ENCODE results near the gene U2AF2.
A peak's percentile ranks its signal among the peaks of the same experiment; 100 is the strongest.

The U2AF2 gene

GRCh38 chr19:55645512-55645881 lies 9.3 kb upstream of the U2AF2 start:
- 0 out of 2 replicates have a peak overlapping the region, but pooled peaks have one; percentile 98 for H3K27ac ChIP-seq
- TF ChIP-seq, protein P1, sequence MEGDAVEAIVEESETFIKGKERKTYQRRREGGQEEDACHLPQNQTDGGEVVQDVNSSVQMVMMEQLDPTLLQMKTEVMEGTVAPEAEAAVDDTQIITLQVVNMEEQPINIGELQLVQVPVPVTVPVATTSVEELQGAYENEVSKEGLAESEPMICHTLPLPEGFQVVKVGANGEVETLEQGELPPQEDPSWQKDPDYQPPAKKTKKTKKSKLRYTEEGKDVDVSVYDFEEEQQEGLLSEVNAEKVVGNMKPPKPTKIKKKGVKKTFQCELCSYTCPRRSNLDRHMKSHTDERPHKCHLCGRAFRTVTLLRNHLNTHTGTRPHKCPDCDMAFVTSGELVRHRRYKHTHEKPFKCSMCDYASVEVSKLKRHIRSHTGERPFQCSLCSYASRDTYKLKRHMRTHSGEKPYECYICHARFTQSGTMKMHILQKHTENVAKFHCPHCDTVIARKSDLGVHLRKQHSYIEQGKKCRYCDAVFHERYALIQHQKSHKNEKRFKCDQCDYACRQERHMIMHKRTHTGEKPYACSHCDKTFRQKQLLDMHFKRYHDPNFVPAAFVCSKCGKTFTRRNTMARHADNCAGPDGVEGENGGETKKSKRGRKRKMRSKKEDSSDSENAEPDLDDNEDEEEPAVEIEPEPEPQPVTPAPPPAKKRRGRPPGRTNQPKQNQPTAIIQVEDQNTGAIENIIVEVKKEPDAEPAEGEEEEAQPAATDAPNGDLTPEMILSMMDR (conservative IDR thresholded peaks at IDR 0.05), result no peak

GRCh38 chr19:55646889-55647731 lies 7.7 kb upstream of the U2AF2 start:
- TF ChIP-seq, protein P1 (conservative IDR thresholded peaks at IDR 0.05), result no peak
- peak overlapping the region; percentile 96 for H3K27ac ChIP-seq

- TF ChIP-seq, protein P1 (conservative IDR thresholded peaks at IDR 0.05), result no peak
- H3K27ac ChIP-seq, result peak within 1 kb of the TSS; percentile 96
Observed at GRCh38 chr19:55647732-55648584, 6.9 kb upstream of the U2AF2 start, which contains the start of gene CCDC106. Gene CCDC106 (plus strand): TSS chr19:55648212. CDS start chr19:55649047, 835 bp downstream.

DNA sequence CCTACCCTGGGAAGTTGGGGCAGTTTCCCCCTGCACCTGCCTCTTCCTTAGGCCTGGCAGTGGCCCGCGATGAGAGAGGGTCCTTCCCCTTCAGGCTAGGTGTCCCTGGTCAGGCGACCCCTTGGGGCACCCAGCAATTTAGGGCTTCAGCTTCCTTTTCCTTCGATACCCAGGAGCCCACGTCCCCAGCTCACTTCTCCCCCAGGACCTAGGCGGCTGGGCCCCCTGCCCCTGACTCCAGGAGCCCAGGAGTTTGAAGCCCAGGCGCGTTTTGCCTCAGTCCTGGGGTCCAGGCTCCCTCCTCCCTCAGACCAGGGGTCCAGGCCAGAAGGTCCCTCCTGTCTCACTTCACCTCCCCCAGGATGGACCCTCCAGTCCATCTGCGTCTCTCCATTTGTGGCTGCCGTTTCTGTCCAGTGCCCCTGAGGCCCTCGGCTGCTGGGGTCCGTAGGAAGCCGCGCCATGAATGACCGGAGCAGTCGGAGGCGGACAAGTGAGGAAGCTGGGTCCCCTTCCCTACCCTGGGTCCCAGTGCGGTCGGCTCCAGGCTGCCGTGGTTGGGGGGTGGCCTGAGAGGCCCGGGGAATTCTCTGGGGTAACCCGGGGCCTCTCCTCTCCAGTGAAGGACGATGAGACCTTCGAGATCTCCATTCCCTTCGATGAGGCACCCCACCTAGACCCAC lies 6.1 kb upstream of the U2AF2 start:
- H3K27ac ChIP-seq, result peak overlapping the region; percentile 96
- TF ChIP-seq, protein P1 (conservative IDR thresholded peaks at IDR 0.05), result no peak

DNA sequence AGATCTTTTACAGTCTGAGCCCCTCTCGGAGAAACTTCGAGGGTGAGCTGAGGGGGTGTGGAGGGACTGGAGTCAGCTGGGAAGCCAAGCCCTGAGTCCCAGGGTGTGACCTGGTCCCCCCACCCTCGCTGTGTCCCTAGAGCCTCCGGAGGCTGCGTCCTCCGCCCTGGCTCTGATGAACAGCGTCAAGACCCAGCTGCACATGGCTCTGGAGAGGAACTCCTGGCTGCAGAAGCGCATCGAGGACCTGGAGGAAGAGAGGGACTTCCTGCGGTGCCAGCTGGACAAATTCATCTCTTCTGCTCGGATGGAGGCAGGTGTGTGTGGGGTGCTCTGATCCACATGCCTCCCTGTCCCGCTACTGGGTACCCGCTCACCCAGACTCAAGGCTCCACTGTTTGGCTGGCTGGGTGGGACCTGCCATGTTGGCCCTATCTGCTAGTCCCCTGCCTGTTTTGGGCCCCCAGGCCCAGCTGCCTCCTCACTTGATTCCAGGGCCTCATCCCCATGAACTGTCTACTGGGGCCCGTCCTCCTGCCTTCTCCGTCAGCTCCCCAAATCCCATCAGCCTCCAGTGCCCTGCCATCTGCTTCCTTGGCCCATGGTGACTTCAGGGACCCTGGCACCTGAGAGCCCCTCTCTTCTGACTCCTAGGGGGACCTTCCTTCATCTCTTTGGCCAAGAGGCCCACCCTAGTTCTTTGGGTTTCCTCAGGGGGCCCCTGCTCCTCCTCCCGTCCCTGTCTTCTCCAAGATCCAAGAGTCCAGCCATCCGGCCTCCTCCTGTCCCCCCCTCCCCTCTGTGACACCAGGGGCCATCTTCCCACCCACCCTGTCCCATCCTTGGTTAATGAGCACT lies 5.3 kb upstream of the U2AF2 start:
- TF ChIP-seq, protein P1 (conservative IDR thresholded peaks at IDR 0.05), result no peak
- peak overlapping the region; percentile 96; the same call in 1 of the 2 replicates for H3K27ac ChIP-seq

DNA sequence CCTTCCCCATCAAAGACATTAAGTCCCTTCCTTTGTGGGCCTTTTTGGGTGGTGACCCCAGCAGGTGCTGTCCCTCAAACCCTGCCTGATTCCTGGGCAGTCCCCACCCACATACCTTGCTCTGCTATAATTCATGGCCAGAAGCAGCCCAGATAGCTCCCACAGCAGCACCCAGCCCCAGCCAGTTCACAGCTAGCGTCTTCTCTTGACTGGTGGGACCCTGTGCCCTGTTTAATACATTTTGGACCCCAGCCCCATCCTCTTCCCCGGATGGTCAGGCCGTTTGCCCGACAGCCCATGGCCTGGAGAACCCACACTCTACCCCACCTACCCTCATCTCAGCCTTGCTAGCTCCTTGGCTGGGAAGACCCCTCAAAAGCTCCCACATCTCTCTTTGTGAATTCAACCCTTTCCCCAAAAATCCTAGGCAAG lies 4.7 kb upstream of the U2AF2 start:
- H3K27ac ChIP-seq, result no peak overlapping the region
- TF ChIP-seq, protein P1 (conservative IDR thresholded peaks at IDR 0.05), result no peak
